NCI-H2171 treated with DMSO at 0.1 percent for 48 hours (cell line): ENCODE results near the gene GLCCI1.
A peak's percentile ranks its signal among the peaks of the same experiment; 100 is the strongest.

Experiments used
- DNase-seq: peaks from one replicate; lab custom pipeline; 2025; lab: John Stamatoyannopoulos, UW

Gene GLCCI1

GRCh38 chr7:7968544-7969305 is at the start of gene GLCCI1:
GLCCI1 (plus strand) TSS chr7:7968796; CDS start chr7:7969351, 555 bp downstream.
- peak; percentile 98 for DNase-seq

GRCh38 chr7:7919449-7919945 is 49.1 kb upstream of the GLCCI1 start:
- no peak for DNase-seq

- DNase-seq: no peak
Measured at GRCh38 chr7:7920056-7920455, 48.5 kb upstream of the GLCCI1 start.

GRCh38 chr7:7920481-7920880 is 48.1 kb upstream of the GLCCI1 start:
- DNase-seq: peak; percentile 41

GRCh38 chr7:7921830-7922229 is 46.8 kb upstream of the GLCCI1 start:
- DNase-seq: peak; percentile 22

GRCh38 chr7:7922684-7923385 is 45.8 kb upstream of the GLCCI1 start:
- DNase-seq: peak; percentile 83

GRCh38 chr7:7923818-7924217 is 44.8 kb upstream of the GLCCI1 start:
- DNase-seq: no peak

GRCh38 chr7:7924303-7924702 is 44.3 kb upstream of the GLCCI1 start:
- DNase-seq: peak; percentile 21

GRCh38 chr7:7931626-7932025 is 37.0 kb upstream of the GLCCI1 start:
- DNase-seq: peak; percentile 90

- no peak for DNase-seq
Measured at GRCh38 chr7:7932553-7932952, 36.0 kb upstream of the GLCCI1 start.

- no peak for DNase-seq
Measured at GRCh38 chr7:7933915-7934526, 34.6 kb upstream of the GLCCI1 start.

- DNase-seq: no peak
Measured at GRCh38 chr7:7934945-7935344, 33.7 kb upstream of the GLCCI1 start.

GRCh38 chr7:7938471-7938870 is 30.1 kb upstream of the GLCCI1 start:
- no peak for DNase-seq

- DNase-seq: no peak
Measured at GRCh38 chr7:7943951-7944350, 24.6 kb upstream of the GLCCI1 start.

GRCh38 chr7:7944619-7945282 is 23.8 kb upstream of the GLCCI1 start:
- peak; percentile 40 for DNase-seq

GRCh38 chr7:7946486-7946885 is 22.1 kb upstream of the GLCCI1 start:
- DNase-seq: no peak

GRCh38 chr7:7948232-7948631 is 20.4 kb upstream of the GLCCI1 start:
- DNase-seq: no peak

- DNase-seq: no peak
Measured at GRCh38 chr7:7953806-7954205, 14.8 kb upstream of the GLCCI1 start.

- no peak for DNase-seq
Measured at GRCh38 chr7:7956531-7957128, 12.0 kb upstream of the GLCCI1 start.

- no peak for DNase-seq
Measured at GRCh38 chr7:7957513-7957912, 11.1 kb upstream of the GLCCI1 start.

GRCh38 chr7:7959979-7960670 is 8.5 kb upstream of the GLCCI1 start:
- DNase-seq: no peak
